RWPE2 (cell line): ENCODE results near the gene POFUT2.

Experiments used
- ATAC-seq: fragments of 200-7000 bp; cut with Tn5 transposase; 3 replicates; pipeline ENCODE4 v1.9.1; 2021; ENCODE audit warnings: low read depth
- DNase-seq: peaks from one replicate; pipeline ENCODE4 v3.0.0-alpha.2; 2020; ENCODE audit warnings: low spot score
- H3K27ac ChIP-seq: fragments of 450-650 bp; 2 replicates; pipeline ENCODE4 v1.5.1; 2017; ENCODE audit warnings: mild to moderate bottlenecking; ENCODE audit not compliant: poor library complexity, severe bottlenecking
- H3K27me3 ChIP-seq: fragments of 250-450 bp; sonication (Bioruptor Pico); 2 replicates; pipeline ENCODE4 v1.5.1; 2021; ENCODE audit warnings: mild to moderate bottlenecking, moderate library complexity; ENCODE audit not compliant: insufficient read depth, poor library complexity, severe bottlenecking
- H3K36me3 ChIP-seq: fragments of 250-450 bp; sonication (Bioruptor Pico); 2 replicates; pipeline ENCODE4 v1.5.1; 2020; ENCODE audit warnings: low read depth, mild to moderate bottlenecking, moderate library complexity
- H3K4me1 ChIP-seq: fragments of 250-450 bp; sonication (Bioruptor Pico); 2 replicates; pipeline ENCODE4 v1.5.1; 2021; ENCODE audit warnings: mild to moderate bottlenecking, moderate library complexity; ENCODE audit not compliant: insufficient read depth, poor library complexity, severe bottlenecking
- H3K4me3 ChIP-seq: fragments of 250-450 bp; sonication (Bioruptor Pico); 2 replicates; pipeline ENCODE4 v1.5.1; 2021; ENCODE audit warnings: mild to moderate bottlenecking, moderate library complexity; ENCODE audit not compliant: severe bottlenecking
- H3K9me3 ChIP-seq: fragments of 250-450 bp; sonication (Bioruptor Pico); 2 replicates; pipeline ENCODE4 v1.5.1; 2021; ENCODE audit warnings: mild to moderate bottlenecking, moderate library complexity; ENCODE audit not compliant: severe bottlenecking
- TF ChIP-seq, protein P1 (sequence below): fragments of 450-650 bp; IDR thresholded peaks from one replicate; pipeline ENCODE4 v1.5.1; 2017; ENCODE audit warnings: mild to moderate bottlenecking, moderate library complexity; ENCODE audit not compliant: poor library complexity, severe bottlenecking

POFUT2 gene

GRCh38 chr21:45303091-45303615 lies 15.5 kb upstream of the POFUT2 start:
- peak; percentile 45 for DNase-seq
- no peak for ATAC-seq
- no peaks in the 10 kb centered on the region for H3K4me1 ChIP-seq
- H3K27ac ChIP-seq, result no peak overlapping the region
- no peaks in the 10 kb centered on the region for H3K9me3 ChIP-seq
- TF ChIP-seq, protein P1, sequence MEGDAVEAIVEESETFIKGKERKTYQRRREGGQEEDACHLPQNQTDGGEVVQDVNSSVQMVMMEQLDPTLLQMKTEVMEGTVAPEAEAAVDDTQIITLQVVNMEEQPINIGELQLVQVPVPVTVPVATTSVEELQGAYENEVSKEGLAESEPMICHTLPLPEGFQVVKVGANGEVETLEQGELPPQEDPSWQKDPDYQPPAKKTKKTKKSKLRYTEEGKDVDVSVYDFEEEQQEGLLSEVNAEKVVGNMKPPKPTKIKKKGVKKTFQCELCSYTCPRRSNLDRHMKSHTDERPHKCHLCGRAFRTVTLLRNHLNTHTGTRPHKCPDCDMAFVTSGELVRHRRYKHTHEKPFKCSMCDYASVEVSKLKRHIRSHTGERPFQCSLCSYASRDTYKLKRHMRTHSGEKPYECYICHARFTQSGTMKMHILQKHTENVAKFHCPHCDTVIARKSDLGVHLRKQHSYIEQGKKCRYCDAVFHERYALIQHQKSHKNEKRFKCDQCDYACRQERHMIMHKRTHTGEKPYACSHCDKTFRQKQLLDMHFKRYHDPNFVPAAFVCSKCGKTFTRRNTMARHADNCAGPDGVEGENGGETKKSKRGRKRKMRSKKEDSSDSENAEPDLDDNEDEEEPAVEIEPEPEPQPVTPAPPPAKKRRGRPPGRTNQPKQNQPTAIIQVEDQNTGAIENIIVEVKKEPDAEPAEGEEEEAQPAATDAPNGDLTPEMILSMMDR, result no peak
- no peaks in the 10 kb centered on the region for H3K36me3 ChIP-seq
- H3K27me3 ChIP-seq, result no peaks in the 10 kb centered on the region
- no peak overlapping the region for H3K4me3 ChIP-seq

DNA sequence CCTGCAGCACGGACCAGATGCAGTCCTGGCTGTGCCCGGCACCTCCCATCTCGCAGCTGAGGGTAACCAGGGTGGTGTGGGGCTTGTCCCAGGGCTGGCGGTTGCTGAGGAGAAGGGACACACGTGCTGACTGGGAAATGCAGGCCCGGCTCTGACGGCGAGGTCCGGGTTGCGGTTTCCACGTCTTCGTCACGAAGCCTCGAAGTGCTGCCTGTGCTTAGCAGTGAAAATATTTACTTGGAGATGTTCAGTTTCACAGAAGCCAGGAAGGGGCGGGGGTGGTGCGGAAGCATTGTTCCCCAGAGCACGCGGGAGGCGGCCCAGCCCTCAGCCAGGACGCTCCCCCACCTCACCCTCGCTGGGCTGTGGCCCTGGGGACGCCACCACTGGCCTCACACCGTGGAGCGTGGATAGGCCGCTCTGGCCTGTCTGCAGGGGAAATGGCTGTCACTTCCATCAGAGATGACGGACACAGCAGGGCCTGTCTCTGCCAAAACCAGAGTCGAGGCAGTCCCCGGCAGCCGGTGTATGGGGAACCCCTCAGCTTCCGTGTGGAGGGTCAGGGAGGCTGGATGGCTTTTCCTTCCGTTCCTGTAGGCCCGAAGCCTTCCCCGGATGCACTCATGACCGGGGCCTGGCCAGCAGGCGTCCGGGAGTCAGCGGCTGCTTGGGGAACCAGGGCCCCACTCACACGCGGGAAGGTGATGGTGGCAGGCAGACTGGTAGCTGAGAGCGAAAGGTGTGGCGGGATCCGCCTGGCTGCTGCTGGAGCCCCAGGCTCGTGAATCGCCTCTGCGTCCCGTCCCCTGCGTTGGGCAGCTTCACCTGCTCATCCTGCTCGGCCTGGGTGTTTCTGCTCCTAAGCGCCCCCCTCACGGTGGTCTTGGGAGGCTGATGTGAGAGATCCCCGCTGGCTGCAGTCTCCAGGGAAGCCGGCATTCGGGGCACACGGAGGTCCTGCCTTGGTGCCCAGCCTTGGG lies 14.7 kb upstream of the POFUT2 start:
- H3K27ac ChIP-seq, result no peak overlapping the region
- H3K4me1 ChIP-seq, result no peaks in the 10 kb centered on the region
- TF ChIP-seq, protein P1, result no peak
- H3K9me3 ChIP-seq, result no peaks in the 10 kb centered on the region
- no peak overlapping the region for H3K4me3 ChIP-seq
- no peak for ATAC-seq
- DNase-seq, result peak; percentile 69
- no peaks in the 10 kb centered on the region for H3K27me3 ChIP-seq
- H3K36me3 ChIP-seq, result no peaks in the 10 kb centered on the region

- ATAC-seq (no peak), DNase-seq (no peak)
- H3K27me3 ChIP-seq, result no peaks in the 10 kb centered on the region
- H3K36me3 ChIP-seq, result no peaks in the 10 kb centered on the region
- H3K4me3 ChIP-seq, result no peak overlapping the region
- no peaks in the 10 kb centered on the region for H3K4me1 ChIP-seq
- H3K9me3 ChIP-seq, result no peaks in the 10 kb centered on the region
- TF ChIP-seq, protein P1, result no peak
- H3K27ac ChIP-seq, result no peak overlapping the region
Observed at GRCh38 chr21:45301521-45302081, 13.9 kb upstream of the POFUT2 start.

DNA sequence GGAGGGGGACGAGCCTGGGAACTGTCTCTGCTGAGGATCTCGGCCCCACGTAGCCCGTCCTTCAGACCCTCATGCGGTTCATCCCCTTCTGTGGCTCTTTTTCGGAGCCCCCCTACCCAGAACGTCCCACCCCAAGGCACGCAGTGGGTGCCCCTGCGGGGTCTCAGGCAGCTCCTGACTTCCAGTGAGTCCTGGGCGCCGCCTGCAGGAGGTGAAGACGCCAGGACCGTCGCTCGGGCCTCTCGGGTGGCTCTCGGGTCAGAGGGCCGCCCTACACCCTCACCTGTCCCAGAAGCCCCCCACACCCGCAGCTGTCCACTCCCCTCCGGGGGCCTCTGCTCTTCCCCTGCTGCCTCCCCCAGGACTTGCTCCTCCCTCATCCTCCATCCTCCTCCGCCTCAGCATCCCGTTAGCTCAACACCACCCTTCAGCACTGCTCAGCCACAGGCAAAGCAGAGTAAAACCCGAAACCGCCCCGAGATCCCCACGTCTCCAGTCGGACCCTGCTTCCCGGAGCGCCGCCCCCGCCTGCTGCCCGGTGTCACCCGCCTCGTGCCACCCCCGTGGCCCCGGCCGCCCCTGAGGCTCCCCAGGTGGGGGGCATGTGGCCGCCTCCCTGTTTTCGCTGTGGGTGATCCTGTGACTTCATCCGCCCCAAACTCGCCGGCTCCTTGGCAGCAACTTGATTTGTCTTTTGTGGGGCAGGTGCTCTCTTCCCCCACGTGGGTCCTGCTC lies 13.3 kb upstream of the POFUT2 start:
- Histone ChIP-seq H3K27me3 (no peaks in the 10 kb centered on the region), H3K27ac (no peak overlapping the region)
- DNase-seq, result peak; percentile 65

More for the DNA sequence above, 13.3 kb upstream of the POFUT2 start:
- Histone ChIP-seq H3K9me3 (no peaks in the 10 kb centered on the region), H3K4me3 (no peak overlapping the region), H3K36me3 (no peaks in the 10 kb centered on the region), H3K4me1 (no peaks in the 10 kb centered on the region)
- TF ChIP-seq, protein P1, result no peak
- ATAC-seq, result no peak
